HL-60 (cell line): ENCODE results near the gene CRX.

Experiments
- DNase-seq, 2 experiments: peaks; one replicate each; pipeline ENCODE4 v3.0.0-alpha.2; 2010 to 2020; ENCODE audit warnings: low read depth in 1 of 2, low spot score in 1 of 2
- H3K27ac ChIP-seq: fragments of 250-450 bp; sonication (Bioruptor Pico); replicated peaks from 2 replicates; pipeline ENCODE4 v1.5.1; 2020; ENCODE audit warnings: mild to moderate bottlenecking, moderate library complexity
- H3K27me3 ChIP-seq: fragments of 250-450 bp; sonication (Bioruptor Pico); 2 replicates; pipeline ENCODE4 v1.5.1; 2021; ENCODE audit warnings: mild to moderate bottlenecking, moderate library complexity; ENCODE audit not compliant: insufficient read depth, poor library complexity, severe bottlenecking
- H3K4me3 ChIP-seq: replicated peaks from 2 replicates; pipeline ENCODE4 v1.5.1; 2011; ENCODE audit warnings: mild to moderate bottlenecking, control low read depth, low read length; ENCODE audit not compliant: insufficient read depth
- GABPA ChIP-seq: IDR thresholded peaks from 2 replicates; pipeline ENCODE4 v1.6.1; 2012; ENCODE audit warnings: low read depth
- POLR2AphosphoS5 ChIP-seq: IDR thresholded peaks from 2 replicates; pipeline ENCODE4 v1.6.1; 2012; ENCODE audit warnings: low read depth
- SPI1 ChIP-seq: IDR thresholded peaks from 2 replicates; pipeline ENCODE4 v1.6.1; 2012; ENCODE audit warnings: low read depth, mild to moderate bottlenecking, borderline replicate concordance
- TF ChIP-seq, protein P1 (sequence below): IDR thresholded peaks from 2 replicates; pipeline ENCODE4 v1.6.1; 2012; ENCODE audit warnings: low read depth; ENCODE audit not compliant: insufficient replicate concordance
- TF ChIP-seq, protein P2 (sequence below): IDR thresholded peaks from one replicate; pipeline ENCODE4 v1.5.1; 2011; ENCODE audit warnings: low read length, control low read depth, inconsistent platforms; ENCODE audit not compliant: insufficient read depth

CRX gene

GRCh38 chr19:47886010-47886559, 64.3 kb downstream of the CRX start, which contains the start of gene SULT2A1:
TSS of gene SULT2A1 (minus strand) at chr19:47886315. CDS start at chr19:47886257, 58 bp downstream.
- DNase-seq = no peak
- TF ChIP-seq, protein P1, sequence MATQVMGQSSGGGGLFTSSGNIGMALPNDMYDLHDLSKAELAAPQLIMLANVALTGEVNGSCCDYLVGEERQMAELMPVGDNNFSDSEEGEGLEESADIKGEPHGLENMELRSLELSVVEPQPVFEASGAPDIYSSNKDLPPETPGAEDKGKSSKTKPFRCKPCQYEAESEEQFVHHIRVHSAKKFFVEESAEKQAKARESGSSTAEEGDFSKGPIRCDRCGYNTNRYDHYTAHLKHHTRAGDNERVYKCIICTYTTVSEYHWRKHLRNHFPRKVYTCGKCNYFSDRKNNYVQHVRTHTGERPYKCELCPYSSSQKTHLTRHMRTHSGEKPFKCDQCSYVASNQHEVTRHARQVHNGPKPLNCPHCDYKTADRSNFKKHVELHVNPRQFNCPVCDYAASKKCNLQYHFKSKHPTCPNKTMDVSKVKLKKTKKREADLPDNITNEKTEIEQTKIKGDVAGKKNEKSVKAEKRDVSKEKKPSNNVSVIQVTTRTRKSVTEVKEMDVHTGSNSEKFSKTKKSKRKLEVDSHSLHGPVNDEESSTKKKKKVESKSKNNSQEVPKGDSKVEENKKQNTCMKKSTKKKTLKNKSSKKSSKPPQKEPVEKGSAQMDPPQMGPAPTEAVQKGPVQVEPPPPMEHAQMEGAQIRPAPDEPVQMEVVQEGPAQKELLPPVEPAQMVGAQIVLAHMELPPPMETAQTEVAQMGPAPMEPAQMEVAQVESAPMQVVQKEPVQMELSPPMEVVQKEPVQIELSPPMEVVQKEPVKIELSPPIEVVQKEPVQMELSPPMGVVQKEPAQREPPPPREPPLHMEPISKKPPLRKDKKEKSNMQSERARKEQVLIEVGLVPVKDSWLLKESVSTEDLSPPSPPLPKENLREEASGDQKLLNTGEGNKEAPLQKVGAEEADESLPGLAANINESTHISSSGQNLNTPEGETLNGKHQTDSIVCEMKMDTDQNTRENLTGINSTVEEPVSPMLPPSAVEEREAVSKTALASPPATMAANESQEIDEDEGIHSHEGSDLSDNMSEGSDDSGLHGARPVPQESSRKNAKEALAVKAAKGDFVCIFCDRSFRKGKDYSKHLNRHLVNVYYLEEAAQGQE = no peak
- TF ChIP-seq GABPA (no peak), SPI1 (no peak), POLR2AphosphoS5 (no peak)
- TF ChIP-seq, protein P2, sequence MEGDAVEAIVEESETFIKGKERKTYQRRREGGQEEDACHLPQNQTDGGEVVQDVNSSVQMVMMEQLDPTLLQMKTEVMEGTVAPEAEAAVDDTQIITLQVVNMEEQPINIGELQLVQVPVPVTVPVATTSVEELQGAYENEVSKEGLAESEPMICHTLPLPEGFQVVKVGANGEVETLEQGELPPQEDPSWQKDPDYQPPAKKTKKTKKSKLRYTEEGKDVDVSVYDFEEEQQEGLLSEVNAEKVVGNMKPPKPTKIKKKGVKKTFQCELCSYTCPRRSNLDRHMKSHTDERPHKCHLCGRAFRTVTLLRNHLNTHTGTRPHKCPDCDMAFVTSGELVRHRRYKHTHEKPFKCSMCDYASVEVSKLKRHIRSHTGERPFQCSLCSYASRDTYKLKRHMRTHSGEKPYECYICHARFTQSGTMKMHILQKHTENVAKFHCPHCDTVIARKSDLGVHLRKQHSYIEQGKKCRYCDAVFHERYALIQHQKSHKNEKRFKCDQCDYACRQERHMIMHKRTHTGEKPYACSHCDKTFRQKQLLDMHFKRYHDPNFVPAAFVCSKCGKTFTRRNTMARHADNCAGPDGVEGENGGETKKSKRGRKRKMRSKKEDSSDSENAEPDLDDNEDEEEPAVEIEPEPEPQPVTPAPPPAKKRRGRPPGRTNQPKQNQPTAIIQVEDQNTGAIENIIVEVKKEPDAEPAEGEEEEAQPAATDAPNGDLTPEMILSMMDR = no peak
- Histone ChIP-seq H3K27ac (no peak within 1 kb of the TSS), H3K27me3 (no peaks in the 10 kb centered on the region), H3K4me3 (no peak within 1 kb of the TSS)

GRCh38 chr19:47890865-47891621, 69.3 kb downstream of the CRX start:
- TF ChIP-seq, protein P2 = no peak
- TF ChIP-seq SPI1 = no peak
- no peaks in the 10 kb centered on the region for H3K27me3 ChIP-seq
- no peak overlapping the region for H3K27ac ChIP-seq
- H3K4me3 ChIP-seq = no peak overlapping the region
- DNase-seq = no peak

- Histone ChIP-seq H3K27ac (no peak overlapping the region), H3K4me3 (no peak overlapping the region), H3K27me3 (no peaks in the 10 kb centered on the region)
- TF ChIP-seq POLR2AphosphoS5 = no peak
- TF ChIP-seq, protein P2 = no peak
- no peak for TF ChIP-seq SPI1
- TF ChIP-seq, protein P1 = no peak
- no peak for TF ChIP-seq GABPA
- DNase-seq = no peak
Observed at GRCh38 chr19:47891622-47891922, 69.8 kb downstream of the CRX start.
